HCT116 (cell line): ENCODE results near the gene NAT8. TPM values are rescaled to one million over a fixed set of nuclear protein-coding genes. Genes with fewer than 3 reads are reported as not detected.
"Not testable (repeated sequence)": the region's sequence is repeated elsewhere in the genome, so short reads cannot be mapped to it uniquely, and the experiment has no call there.

Source experiments
- ATAC-seq: fragments of 200-7000 bp; cut with Tn5 transposase; 2 replicates; pipeline ENCODE4 v1.9.1; 2020; ENCODE audit warnings: mild to moderate bottlenecking, moderate library complexity
- BruUV-seq: library from RNA; stranded (reverse); fragments of 400-500 nt; replicated peaks from 2 replicates; lab custom pipeline; 2021; lab: Mats Ljungman, UMichigan
- CTCF ChIA-PET: fragments of 300-600 bp; sonication (Branson Sonifier 250); formaldehyde crosslinking; loops from one replicate; lab custom pipeline; 2021; ENCODE audit warnings: antibody characterized with exemption; lab: Charles Lee
- POLR2A ChIA-PET: fragments of 300-600, 350-600 bp; sonication (Branson Sonifier 250); formaldehyde crosslinking; loops from one replicate; lab custom pipeline; 2021; ENCODE audit warnings: antibody characterized with exemption; lab: Charles Lee
- RAD21 ChIA-PET, 2 experiments: fragments of 300-600 bp; sonication (Branson Sonifier 250); formaldehyde crosslinking; loops; one replicate each; lab custom pipeline; 2023; ENCODE audit warnings: low total read pairs in 2 of 2; ENCODE audit not compliant: uncharacterized antibody in 2 of 2, unreplicated experiment in 2 of 2, low non-redundant PET in 1 of 2; lab: Charles Lee
- DNase-seq: peaks from one replicate; pipeline ENCODE4 v3.0.0-alpha.2; 2010; ENCODE audit warnings: low read depth, low spot score
- H2AFZ ChIP-seq: fragments of 200-600 bp; shearing (Covaris generic), sonication (generic); 2 replicates; pipeline ENCODE4 v1.6.1; 2017; ENCODE audit warnings: low read depth, mixed run types, mixed read lengths, antibody characterized with exemption, low read length; ENCODE audit not compliant: poor library complexity, severe bottlenecking
- H3K27ac ChIP-seq: 2 replicates; pipeline ENCODE4 v1.5.1; 2012; ENCODE audit warnings: low read depth, low read length
- H3K27me3 ChIP-seq: fragments of 200-600 bp; sonication (generic); 2 replicates; pipeline ENCODE4 v1.6.1; 2016; ENCODE audit warnings: mixed run types, low read length, mixed read lengths; ENCODE audit not compliant: insufficient read depth
- H3K36me3 ChIP-seq, 2 experiments: fragments of 200-500 bp in 1 of 2; fragments of 200-600 bp in 1 of 2; sonication (Bioruptor generic) in 1 of 2; sonication (generic) in 1 of 2; 2 replicates each; pipeline versions ENCODE4 v1.5.1 to v1.6.1; 2014 to 2016; ENCODE audit warnings: low read length in 2 of 2, inconsistent platforms in 1 of 2, mixed read lengths in 1 of 2, mixed run types in 1 of 2; ENCODE audit not compliant: insufficient read depth in 2 of 2, control insufficient read depth in 1 of 2
- H3K4me1 ChIP-seq, 2 experiments: fragments of 200-600 bp in 1 of 2; sonication (generic) in 1 of 2; 2 replicates each; pipeline versions ENCODE4 v1.5.1 to v1.6.1; 2012 to 2017; ENCODE audit warnings: low read length in 2 of 2, inconsistent platforms in 1 of 2, mild to moderate bottlenecking in 1 of 2, mixed read lengths in 1 of 2, mixed run types in 1 of 2, moderate library complexity in 1 of 2; ENCODE audit not compliant: insufficient read depth in 2 of 2, control insufficient read depth in 1 of 2
- H3K4me2 ChIP-seq: fragments of 200-600 bp; sonication (generic); 2 replicates; pipeline ENCODE4 v1.6.1; 2017; ENCODE audit warnings: mixed run types, low read length, mixed read lengths
- H3K4me3 ChIP-seq, 2 experiments: fragments of 200-600 bp in 1 of 2; sonication (generic) in 1 of 2; replicated peaks in 1 of 2; 2 replicates each; pipeline ENCODE4 v1.5.1; 2011 to 2016; ENCODE audit warnings: low read length in 2 of 2, control low read depth in 1 of 2, low read depth in 1 of 2, mild to moderate bottlenecking in 1 of 2, mixed read lengths in 1 of 2, mixed run types in 1 of 2
- H3K79me2 ChIP-seq: fragments of 200-600 bp; sonication (generic); 2 replicates; pipeline ENCODE4 v1.6.1; 2017; ENCODE audit warnings: mild to moderate bottlenecking, mixed run types, low read length, moderate library complexity, mixed read lengths; ENCODE audit not compliant: insufficient read depth
- H3K9ac ChIP-seq: fragments of 200-600 bp; sonication (generic); 2 replicates; pipeline ENCODE4 v1.6.1; 2016; ENCODE audit warnings: low read length, mixed read lengths
- H3K9me2 ChIP-seq: fragments of 200-600 bp; sonication (generic), shearing (Covaris generic); 2 replicates; pipeline ENCODE4 v1.6.1; 2017; ENCODE audit warnings: mixed run types, mild to moderate bottlenecking, moderate library complexity; ENCODE audit not compliant: insufficient read depth
- H3K9me3 ChIP-seq, 2 experiments: fragments of 200-500 bp in 1 of 2; fragments of 200-600 bp in 1 of 2; sonication (Bioruptor generic) in 1 of 2; sonication (generic) in 1 of 2; 2 replicates each; pipeline ENCODE4 v1.6.1; 2014 to 2017; ENCODE audit warnings: low read length in 2 of 2, mixed read lengths in 2 of 2, inconsistent platforms in 1 of 2, low read depth in 1 of 2, mild to moderate bottlenecking in 1 of 2, mixed run types in 1 of 2, moderate library complexity in 1 of 2; ENCODE audit not compliant: control insufficient read depth in 1 of 2, insufficient read depth in 1 of 2
- H4K20me1 ChIP-seq: fragments of 200-600 bp; sonication (generic), shearing (Covaris generic); 2 replicates; pipeline ENCODE4 v1.6.1; 2017; ENCODE audit warnings: mixed run types, mild to moderate bottlenecking, moderate library complexity; ENCODE audit not compliant: insufficient read depth
- CTCF ChIP-seq, 3 experiments: fragments of 200-600 bp in 1 of 3; sonication (generic) in 1 of 3; IDR thresholded peaks in 2 of 3; conservative IDR thresholded peaks in 1 of 3; 2 replicates each; pipeline ENCODE4 v1.5.1; 2012 to 2017; ENCODE audit warnings: low read depth in 2 of 3, low read length in 2 of 3, antibody characterized with exemption in 1 of 3, borderline replicate concordance in 1 of 3, control low read depth in 1 of 3, mild to moderate bottlenecking in 1 of 3, mixed read lengths in 1 of 3, mixed run types in 1 of 3, moderate library complexity in 1 of 3; ENCODE audit not compliant: insufficient read depth in 1 of 3
- RAD21 ChIP-seq: IDR thresholded peaks from 2 replicates; pipeline ENCODE4 v1.6.1; 2012; ENCODE audit warnings: low read depth, mild to moderate bottlenecking
- intact Hi-C: fragments of 100-400 bp; cut with micrococcal nuclease; formaldehyde crosslinking; loops from 2 replicates; pipeline ENCODE4 v1.10.0; 2022
- total RNA-seq: library from RNA; stranded (reverse); gene quantifications from one replicate; pipeline ENCODE4 v1.2.1, GENCODE V29; 2021; ENCODE audit not compliant: unreplicated experiment

The NAT8 gene
- total RNA-seq, 1 experiment from 2014 or later, result not detected

GRCh38 chr2:73679951-73680571, 37.8 kb upstream of the NAT8 start:
- H3K79me2 ChIP-seq, POLR2A ChIA-PET, H3K4me1 ChIP-seq, H4K20me1 ChIP-seq, H3K9me3 ChIP-seq, H3K27ac ChIP-seq, H3K4me3 ChIP-seq, H3K36me3 ChIP-seq, H3K27me3 ChIP-seq, BruUV-seq, RAD21 ChIA-PET, H2AFZ ChIP-seq, H3K9ac ChIP-seq, H3K9me2 ChIP-seq, H3K4me2 ChIP-seq: not testable (repeated sequence)
- intact Hi-C loops, result loop anchor here (5.0 kb wide), 1 partner anchor 302 kb away; the partner anchor contains the start of gene TET3
- peak; percentile 45 to 64 (median 49); a peak in 5 of 6 replicates for TF ChIP-seq CTCF (IDR thresholded peaks at IDR 0.05 in 2 of 3, conservative IDR thresholded peaks at IDR 0.05 in 1 of 3; ENCODE audit: borderline replicate concordance in 1 of 3, insufficient read depth in 1 of 3, low read depth in 2 of 3, low read length in 2 of 3)
- peak; percentile 73 for TF ChIP-seq RAD21
- ATAC-seq (peak; percentile 67), DNase-seq (peak; percentile 16)
- CTCF ChIA-PET, result interaction anchor here (0.8 to 1.4 kb wide), 10 partner anchors 10 to 711 kb away, joined by 3 to 8 read pairs (median 4); partner anchors contain the start of genes STAMBP and TPRKB

DNA sequence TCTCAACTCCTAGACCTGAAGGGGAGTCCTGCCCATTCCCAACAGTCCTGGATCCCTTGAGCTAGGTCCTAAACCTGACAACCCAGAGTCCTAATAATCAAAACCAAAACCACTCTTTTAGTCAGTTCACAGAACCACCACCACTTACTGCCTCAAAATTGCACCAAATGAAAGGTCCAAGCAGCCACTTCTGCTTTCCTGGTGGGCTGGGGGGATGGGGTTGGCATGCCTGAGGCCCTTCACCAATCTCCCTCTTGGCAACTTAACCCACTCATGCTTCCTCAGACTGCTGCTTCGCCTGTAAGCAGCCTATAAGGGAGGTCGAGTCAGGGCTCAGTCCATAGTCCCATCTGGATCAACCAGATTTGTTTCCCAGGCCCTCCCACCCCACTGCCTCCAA, 37.0 kb upstream of the NAT8 start:
- H4K20me1 ChIP-seq, intact Hi-C loops, H3K27me3 ChIP-seq, H3K9me3 ChIP-seq, H3K27ac ChIP-seq, DNase-seq, BruUV-seq, H2AFZ ChIP-seq, H3K36me3 ChIP-seq, ATAC-seq, POLR2A ChIA-PET, H3K4me1 ChIP-seq, H3K4me3 ChIP-seq, H3K79me2 ChIP-seq, H3K4me2 ChIP-seq, H3K9ac ChIP-seq, H3K9me2 ChIP-seq, RAD21 ChIA-PET: not testable (repeated sequence)
- CTCF ChIA-PET, result interaction anchor here (1.4 kb wide), 1 partner anchor 472 kb away, joined by 4 read pairs; no protein-coding TSS in a partner anchor

DNA sequence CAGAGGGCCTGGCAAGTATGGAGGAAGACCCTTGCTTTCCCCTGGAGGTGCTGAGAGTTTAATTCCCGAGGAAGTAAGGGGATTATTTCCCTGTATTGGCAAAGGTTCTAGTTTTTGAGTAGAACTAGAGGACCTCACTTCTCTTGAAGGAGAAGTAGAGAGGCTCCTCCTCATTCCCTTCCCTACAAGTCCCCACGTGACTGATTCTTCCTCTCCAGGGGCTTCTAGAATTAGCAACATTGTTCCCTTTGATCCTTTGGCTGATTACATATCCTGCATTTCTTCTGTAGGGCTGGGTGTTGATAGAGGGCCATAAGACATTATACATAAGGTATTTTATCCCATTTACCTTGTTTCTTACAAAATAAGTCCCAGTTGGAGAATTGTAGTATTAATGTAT, 35.8 kb upstream of the NAT8 start:
- intact Hi-C loops, H3K9ac ChIP-seq, CTCF ChIA-PET, H3K4me2 ChIP-seq, ATAC-seq, H3K27me3 ChIP-seq, H4K20me1 ChIP-seq, H3K9me2 ChIP-seq, BruUV-seq, H3K9me3 ChIP-seq, H3K4me1 ChIP-seq, H3K4me3 ChIP-seq, H3K79me2 ChIP-seq, H2AFZ ChIP-seq, H3K27ac ChIP-seq, H3K36me3 ChIP-seq, POLR2A ChIA-PET, RAD21 ChIA-PET, DNase-seq: not testable (repeated sequence)

DNA sequence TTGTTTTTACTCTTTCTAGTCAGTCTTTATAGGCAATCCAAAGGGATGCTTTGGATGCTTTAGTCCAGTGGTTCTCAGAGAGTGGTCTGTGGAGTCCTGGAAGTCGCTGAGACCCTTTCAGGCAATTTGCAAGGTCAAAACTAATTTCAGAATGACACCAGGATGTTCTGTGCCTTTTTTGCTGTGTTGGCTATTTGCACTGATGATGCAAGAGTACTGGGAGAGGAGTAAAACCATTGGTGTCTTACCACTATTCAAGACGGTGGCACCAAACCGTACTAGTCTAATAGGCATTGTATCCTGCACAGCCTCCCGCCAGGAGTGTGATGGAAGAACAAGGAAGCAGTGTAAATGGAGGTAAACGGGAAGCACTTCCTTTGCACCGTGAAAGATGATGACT, 34.0 kb upstream of the NAT8 start:
- POLR2A ChIA-PET, BruUV-seq, DNase-seq, CTCF ChIA-PET, H3K4me3 ChIP-seq, H3K9ac ChIP-seq, RAD21 ChIA-PET, ATAC-seq, H2AFZ ChIP-seq, H3K36me3 ChIP-seq, H3K27ac ChIP-seq, H3K9me3 ChIP-seq, H4K20me1 ChIP-seq, H3K79me2 ChIP-seq, intact Hi-C loops, H3K9me2 ChIP-seq, H3K4me1 ChIP-seq, H3K4me2 ChIP-seq, H3K27me3 ChIP-seq: not testable (repeated sequence)
